CD8-positive, alpha-beta memory T cell (primary cell): ENCODE results near the gene DUSP16. TPM values are rescaled to one million over a fixed set of nuclear protein-coding genes. Genes with fewer than 3 reads are reported as not detected.

ENCODE experiments used
- CTCF ChIA-PET: fragments of 350-600 bp; sonication (Branson Sonifier 250); formaldehyde crosslinking; loops from one replicate; lab custom pipeline; 2021; ENCODE audit warnings: antibody characterized with exemption; lab: Charles Lee
- POLR2A ChIA-PET: fragments of 350-600 bp; sonication (Branson Sonifier 250); formaldehyde crosslinking; loops from one replicate; lab custom pipeline; 2021; ENCODE audit warnings: antibody characterized with exemption; lab: Charles Lee
- DNase-seq, 5 donors: peaks; one replicate each; pipeline versions ENCODE4 v3.0.0 to v3.0.0-alpha.2; 2020 to 2022; ENCODE audit warnings: mixed read lengths in 1 of 5
- H3K27ac ChIP-seq: one replicate; pipeline ENCODE4 v1.7.0; 2013; ENCODE audit warnings: low read depth, mild to moderate bottlenecking, low read length, moderate library complexity
- H3K27me3 ChIP-seq: 2 replicates; pipeline ENCODE4 v1.7.0; 2013; ENCODE audit warnings: low read length, mild to moderate bottlenecking; ENCODE audit not compliant: insufficient read depth, poor library complexity, severe bottlenecking
- H3K36me3 ChIP-seq: 2 replicates; pipeline ENCODE4 v1.7.0; 2013; ENCODE audit warnings: mild to moderate bottlenecking, low read length, moderate library complexity; ENCODE audit not compliant: insufficient read depth
- H3K4me1 ChIP-seq: 2 replicates; pipeline ENCODE4 v1.7.0; 2013; ENCODE audit warnings: mild to moderate bottlenecking, low read length, moderate library complexity; ENCODE audit not compliant: insufficient read depth
- H3K4me3 ChIP-seq: 2 replicates; pipeline ENCODE4 v1.7.0; 2013; ENCODE audit warnings: mild to moderate bottlenecking, low read length
- H3K9me3 ChIP-seq: 2 replicates; pipeline ENCODE4 v1.7.0; 2013; ENCODE audit warnings: mild to moderate bottlenecking, low read length
- H3K27ac Mint-ChIP-seq, 8 donors: one replicate each; pipeline ENCODE4 v1.8.0; 2020 to 2021; ENCODE audit warnings: mixed read lengths in 8 of 8, mild to moderate bottlenecking in 6 of 8, inconsistent platforms in 3 of 8, moderate library complexity in 3 of 8
- H3K27me3 Mint-ChIP-seq, 2 donors: one replicate each; pipeline ENCODE4 v1.8.0; 2020 to 2021; ENCODE audit warnings: mixed read lengths in 2 of 2, mild to moderate bottlenecking in 1 of 2, moderate library complexity in 1 of 2
- H3K36me3 Mint-ChIP-seq, 3 donors: one replicate each; pipeline ENCODE4 v1.8.0; 2020 to 2021; ENCODE audit warnings: mixed read lengths in 3 of 3, inconsistent platforms in 1 of 3, mild to moderate bottlenecking in 1 of 3
- H3K4me1 Mint-ChIP-seq, 3 donors: one replicate each; pipeline ENCODE4 v1.8.0; 2020 to 2021; ENCODE audit warnings: mixed read lengths in 3 of 3, inconsistent platforms in 1 of 3, mild to moderate bottlenecking in 1 of 3
- H3K4me3 Mint-ChIP-seq, 7 donors: one replicate each; pipeline ENCODE4 v1.8.0; 2020 to 2021; ENCODE audit warnings: mixed read lengths in 7 of 7, mild to moderate bottlenecking in 6 of 7, moderate library complexity in 4 of 7, inconsistent platforms in 2 of 7
- H3K9me3 Mint-ChIP-seq, 5 donors: one replicate each; pipeline ENCODE4 v1.8.0; 2020 to 2022; ENCODE audit warnings: mixed read lengths in 5 of 5, mild to moderate bottlenecking in 3 of 5, moderate library complexity in 2 of 5, inconsistent platforms in 1 of 5
- polyA plus RNA-seq: library from polyadenylated mRNA; unstranded; fragments of 300-500 nt; fragmentation: Illumina TruSeq; gene quantifications from one replicate; pipeline ENCODE4 v1.2.3, GENCODE V29; 2021
- total RNA-seq, 2 experiments: library from RNA; stranded (reverse); gene quantifications; one replicate each; pipeline ENCODE4 v1.2.3, GENCODE V29; 2021

Gene DUSP16
- total and polyA plus RNA-seq, 3 experiments from 2014 or later: 10.3 to 41.2 (median 37.5) TPM

DNA sequence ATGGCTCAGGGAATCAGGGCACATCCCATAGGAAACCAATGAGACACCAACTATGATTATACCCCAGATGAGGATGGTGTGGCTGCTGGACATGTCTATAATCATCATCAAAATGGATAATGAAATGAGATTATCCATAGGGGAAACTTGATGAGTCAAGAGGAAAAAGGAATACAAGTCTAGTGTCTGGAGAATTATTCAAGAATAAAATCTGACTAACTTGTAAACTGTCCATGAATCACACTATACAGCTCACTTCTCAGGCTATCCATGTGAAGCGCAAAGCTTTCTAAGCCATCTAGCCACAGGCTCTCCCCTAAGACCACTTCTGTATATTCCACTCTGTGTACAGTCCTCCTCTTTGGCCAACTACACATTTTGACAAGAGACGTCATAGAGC lies 52.5 kb downstream of the DUSP16 start:
- no peaks in the 10 kb centered on the region for H3K9me3 ChIP-seq
- Mint-ChIP-seq H3K4me3 (no peak overlapping the region), H3K27ac (no peak overlapping the region), H3K27me3 (no peaks in the 10 kb centered on the region), H3K36me3 (peaks cover 0 to 19% (median 4%) of the 10 kb centered on the region in 3 donors), H3K4me1 (peaks cover 36 to 48% (median 39%) of the 10 kb centered on the region in 3 donors), H3K9me3 (no peaks in the 10 kb centered on the region)
- H3K27ac ChIP-seq: no peak overlapping the region
- H3K4me3 ChIP-seq: no peak overlapping the region
- no peaks in the 10 kb centered on the region for H3K27me3 ChIP-seq
- ChIA-PET CTCF (no interaction called here), POLR2A (no interaction called here)
- H3K36me3 ChIP-seq: no peaks in the 10 kb centered on the region
- DNase-seq: no peak
- H3K4me1 ChIP-seq: peaks cover 9% of the 10 kb centered on the region

- peaks cover 9% of the 10 kb centered on the region for H3K4me1 ChIP-seq
- ChIA-PET CTCF (no interaction called here), POLR2A (no interaction called here)
- H3K9me3 Mint-ChIP-seq: no peaks in the 10 kb centered on the region
- no peaks in the 10 kb centered on the region for H3K27me3 ChIP-seq
- peaks cover 40 to 52% (median 47%) of the 10 kb centered on the region in 3 donors for H3K4me1 Mint-ChIP-seq
- H3K36me3 Mint-ChIP-seq: peaks cover 0 to 11% (median 4%) of the 10 kb centered on the region in 3 donors
- no peaks in the 10 kb centered on the region for H3K9me3 ChIP-seq
- no peak for DNase-seq
- H3K4me3 Mint-ChIP-seq: no peak overlapping the region
- no peaks in the 10 kb centered on the region for H3K27me3 Mint-ChIP-seq
- no peak overlapping the region for H3K4me3 ChIP-seq
- H3K27ac ChIP-seq: no peak overlapping the region
- H3K36me3 ChIP-seq: no peaks in the 10 kb centered on the region
- peak overlapping the region in 4 of 8 donors; percentile 3 to 64 (median 38) for H3K27ac Mint-ChIP-seq
These were observed 54.1 kb downstream of the DUSP16 start for GRCh38 chr12:12508612-12509011.

- H3K27ac Mint-ChIP-seq: peak overlapping the region in 4 of 8 donors; percentile 81 to 95 (median 88)
- Histone ChIP-seq H3K36me3 (no peaks in the 10 kb centered on the region), H3K4me1 (peaks cover 9% of the 10 kb centered on the region), H3K27me3 (no peaks in the 10 kb centered on the region), H3K9me3 (no peaks in the 10 kb centered on the region), H3K4me3 (no peak overlapping the region), H3K27ac (no peak overlapping the region)
- H3K36me3 Mint-ChIP-seq: peaks cover 0 to 11% (median 4%) of the 10 kb centered on the region in 3 donors
- H3K4me3 Mint-ChIP-seq: no peak overlapping the region
- DNase-seq: no peak
- H3K4me1 Mint-ChIP-seq: peaks cover 51 to 60% (median 60%) of the 10 kb centered on the region in 3 donors
- no peaks in the 10 kb centered on the region for H3K27me3 Mint-ChIP-seq
- no peaks in the 10 kb centered on the region for H3K9me3 Mint-ChIP-seq
- CTCF ChIA-PET: no interaction called here
- POLR2A ChIA-PET: no interaction called here
These were observed 55.5 kb downstream of the DUSP16 start for GRCh38 chr12:12507121-12507520.

DNA sequence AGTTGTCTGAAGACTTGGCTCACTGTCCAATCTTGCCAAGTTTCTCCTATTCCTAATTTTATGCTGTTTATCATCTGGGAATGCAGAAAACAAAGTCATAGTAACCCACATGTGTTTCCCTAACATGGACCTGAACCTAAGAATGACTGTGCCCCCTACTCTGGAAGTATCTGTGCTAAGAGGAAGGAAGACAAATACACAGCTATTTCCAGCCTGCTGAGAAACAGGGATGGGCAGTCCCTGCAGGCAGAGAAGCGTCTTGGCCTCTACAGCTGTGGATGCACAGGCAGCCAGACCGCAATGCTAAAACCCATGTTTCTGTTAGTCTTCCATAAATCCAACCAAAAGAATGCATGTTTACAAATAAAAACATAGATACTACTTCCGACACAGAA lies 56.2 kb downstream of the DUSP16 start:
- H3K27me3 Mint-ChIP-seq: no peaks in the 10 kb centered on the region
- DNase-seq: no peak
- H3K36me3 ChIP-seq: no peaks in the 10 kb centered on the region
- no peaks in the 10 kb centered on the region for H3K9me3 Mint-ChIP-seq
- H3K4me1 ChIP-seq: peaks cover 9% of the 10 kb centered on the region
- no peak overlapping the region for H3K4me3 ChIP-seq
- H3K4me1 Mint-ChIP-seq: peaks cover 54 to 62% (median 60%) of the 10 kb centered on the region in 3 donors
- H3K36me3 Mint-ChIP-seq: peaks cover 0 to 12% (median 4%) of the 10 kb centered on the region in 3 donors
- peak overlapping the region in 2 of 7 donors; percentile 32 to 61 for H3K4me3 Mint-ChIP-seq
- H3K27ac Mint-ChIP-seq: peak overlapping the region in 6 of 8 donors; percentile 62 to 95 (median 86)
- ChIA-PET POLR2A (no interaction called here), CTCF (no interaction called here)
- no peaks in the 10 kb centered on the region for H3K27me3 ChIP-seq
- H3K9me3 ChIP-seq: no peaks in the 10 kb centered on the region
- no peak overlapping the region for H3K27ac ChIP-seq

DNA sequence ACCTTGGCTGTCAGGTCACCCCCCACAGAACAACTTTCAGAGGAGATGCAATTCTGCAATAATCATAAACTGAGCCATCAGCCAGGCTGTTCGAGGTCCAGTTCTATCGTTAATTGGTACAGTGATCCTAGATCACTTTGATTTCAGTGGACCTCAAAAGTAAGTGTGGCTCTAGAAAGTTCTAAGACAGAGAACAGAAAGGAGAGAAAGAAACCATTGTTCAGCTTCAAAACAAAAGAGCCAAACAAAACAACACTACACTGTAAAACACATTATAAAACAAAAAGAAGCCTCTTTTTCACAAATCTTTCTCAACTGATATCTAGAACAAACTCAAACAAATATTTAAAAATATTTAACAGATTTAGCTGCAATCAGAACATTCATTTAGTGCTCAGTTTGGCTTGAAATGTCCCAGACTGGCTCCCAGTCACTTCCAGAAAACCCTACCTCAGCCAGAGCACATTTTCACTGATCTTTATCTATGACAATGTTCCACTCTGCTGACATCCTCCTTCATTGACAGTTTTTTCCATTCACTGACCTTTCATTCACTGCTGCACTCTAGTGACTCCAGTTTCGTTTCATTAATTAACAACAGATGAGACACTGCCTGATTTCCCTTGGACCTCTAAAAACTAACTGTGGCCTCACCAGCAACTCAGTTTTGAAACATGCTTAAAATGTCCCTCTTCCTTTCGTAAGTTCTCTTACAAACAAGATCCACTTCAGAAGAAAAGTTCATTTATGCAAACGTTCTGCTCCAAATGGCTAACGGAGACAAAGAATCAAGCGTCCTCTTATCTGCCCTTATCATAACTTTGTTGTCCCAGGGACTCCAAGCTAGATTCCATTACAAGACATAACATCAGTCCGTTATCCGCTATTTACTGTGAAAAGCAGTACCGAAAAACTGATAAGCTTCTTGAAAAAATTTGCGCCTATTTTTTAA lies 56.8 kb downstream of the DUSP16 start:
- Mint-ChIP-seq H3K4me1 (peaks cover 60 to 69% (median 67%) of the 10 kb centered on the region in 3 donors), H3K27ac (peak overlapping the region; percentile 35 to 95 (median 84)), H3K9me3 (no peaks in the 10 kb centered on the region), H3K4me3 (peak overlapping the region in 5 of 7 donors; percentile 21 to 62 (median 37)), H3K27me3 (no peaks in the 10 kb centered on the region), H3K36me3 (peaks cover 0 to 16% (median 4%) of the 10 kb centered on the region in 3 donors)
- Histone ChIP-seq H3K27ac (no peak overlapping the region), H3K9me3 (no peaks in the 10 kb centered on the region), H3K36me3 (no peaks in the 10 kb centered on the region), H3K4me1 (peaks cover 9% of the 10 kb centered on the region), H3K4me3 (no peak overlapping the region), H3K27me3 (no peaks in the 10 kb centered on the region)
- CTCF ChIA-PET: interaction anchor here (1.3 kb wide), 1 partner anchor 8 kb away, joined by 3 read pairs; no protein-coding TSS in a partner anchor
- POLR2A ChIA-PET: no interaction called here
- DNase-seq: no peak

DNA sequence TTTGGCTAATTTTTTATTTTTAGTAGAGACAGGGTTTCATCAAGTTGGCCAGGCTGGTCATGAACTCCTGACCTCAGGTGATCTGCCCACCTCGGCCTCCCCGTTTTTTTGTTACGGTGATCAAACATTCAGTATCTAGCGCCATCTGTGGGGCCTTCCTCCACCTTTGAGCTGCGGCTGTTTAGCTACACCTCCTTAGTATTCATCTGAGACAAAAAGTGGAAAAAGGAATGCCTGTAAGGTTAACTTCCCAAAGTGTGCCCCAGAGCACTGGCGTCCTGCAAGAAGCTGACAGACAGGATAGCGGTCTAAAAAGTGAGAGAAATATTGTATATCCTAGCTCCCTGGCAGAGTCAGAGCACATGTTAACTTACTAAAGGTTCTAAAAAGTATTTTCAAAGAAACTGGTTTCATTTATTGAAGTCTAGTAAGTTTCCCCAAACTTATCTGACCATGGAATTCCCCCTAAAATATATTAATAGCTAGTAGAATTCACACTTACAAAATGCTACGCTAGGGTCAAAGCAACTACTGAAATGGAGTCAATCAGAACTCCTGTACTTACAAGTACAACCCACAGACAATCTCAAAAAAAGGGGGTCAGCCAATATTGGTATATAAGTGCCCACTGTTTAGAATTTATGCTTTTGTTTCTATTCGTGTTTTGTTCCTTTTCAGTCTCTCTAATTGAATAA lies 59.1 kb downstream of the DUSP16 start:
- Mint-ChIP-seq H3K9me3 (no peaks in the 10 kb centered on the region), H3K4me1 (peaks cover 57 to 66% (median 64%) of the 10 kb centered on the region in 3 donors), H3K4me3 (peak overlapping the region; percentile 4 to 90 (median 65)), H3K36me3 (peaks cover 5 to 34% (median 7%) of the 10 kb centered on the region in 3 donors), H3K27me3 (no peaks in the 10 kb centered on the region), H3K27ac (peak overlapping the region; percentile 21 to 100 (median 97))
- no peaks in the 10 kb centered on the region for H3K36me3 ChIP-seq
- no peaks in the 10 kb centered on the region for H3K9me3 ChIP-seq
- peaks cover 9% of the 10 kb centered on the region for H3K4me1 ChIP-seq
- H3K27ac ChIP-seq: no peak overlapping the region
- no peaks in the 10 kb centered on the region for H3K27me3 ChIP-seq
- CTCF ChIA-PET: interaction anchor here (0.7 to 2.0 kb wide), 16 partner anchors 9 to 234 kb away, joined by 3 to 18 read pairs (median 4); no protein-coding TSS in a partner anchor
- POLR2A ChIA-PET: interaction anchor here (0.6 to 1.2 kb wide), 3 partner anchors 52 to 127 kb away, joined by 3 to 4 read pairs (median 3); no protein-coding TSS in a partner anchor
- no peak overlapping the region for H3K4me3 ChIP-seq
- peak in 4 of 5 donors; percentile 11 to 49 (median 30) for DNase-seq

DNA sequence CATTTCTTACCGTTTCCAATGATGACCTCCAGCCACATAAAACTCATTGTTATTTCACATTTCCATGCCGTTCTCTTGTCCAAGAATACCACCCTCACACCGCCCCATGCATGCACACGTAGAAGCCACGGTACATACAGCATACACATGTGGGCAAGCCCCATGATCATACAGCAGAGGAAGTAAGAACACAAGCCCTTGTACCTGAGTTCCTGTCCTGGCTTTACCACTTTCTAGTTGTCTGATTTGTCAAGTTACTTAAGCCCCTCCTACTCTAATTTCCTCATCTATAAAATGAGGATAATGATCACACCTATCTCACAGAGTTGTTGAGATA lies 59.9 kb downstream of the DUSP16 start:
- peaks cover 9% of the 10 kb centered on the region for H3K4me1 ChIP-seq
- ChIA-PET CTCF (interaction anchor here (1.2 to 2.0 kb wide), 5 partner anchors 15 to 126 kb away, joined by 3 to 18 read pairs (median 5); no protein-coding TSS in a partner anchor), POLR2A (interaction anchor here (1.0 to 1.2 kb wide), 2 partner anchors 61 to 126 kb away, joined by 3 read pairs; no protein-coding TSS in a partner anchor)
- H3K4me3 ChIP-seq: no peak overlapping the region
- DNase-seq: peak in 1 of 5 donors; percentile 20
- H3K9me3 Mint-ChIP-seq: no peaks in the 10 kb centered on the region
- H3K4me3 Mint-ChIP-seq: peak overlapping the region; percentile 3 to 90 (median 65)
- H3K36me3 ChIP-seq: no peaks in the 10 kb centered on the region
- peaks cover 53 to 59% (median 57%) of the 10 kb centered on the region in 3 donors for H3K4me1 Mint-ChIP-seq
- H3K36me3 Mint-ChIP-seq: peaks cover 5 to 34% (median 7%) of the 10 kb centered on the region in 3 donors
- no peak overlapping the region for H3K27ac ChIP-seq
- no peaks in the 10 kb centered on the region for H3K9me3 ChIP-seq
- peak overlapping the region; percentile 30 to 100 (median 97) for H3K27ac Mint-ChIP-seq
- H3K27me3 Mint-ChIP-seq: no peaks in the 10 kb centered on the region
- H3K27me3 ChIP-seq: no peaks in the 10 kb centered on the region
